ENCODE data around the gene STK40. TPM values are rescaled to one million over a fixed set of nuclear protein-coding genes. Genes with fewer than 3 reads are reported as not detected.

STK40 gene
- total RNA-seq, 1 experiment from 2014 or later: 26.2 TPM

DNA sequence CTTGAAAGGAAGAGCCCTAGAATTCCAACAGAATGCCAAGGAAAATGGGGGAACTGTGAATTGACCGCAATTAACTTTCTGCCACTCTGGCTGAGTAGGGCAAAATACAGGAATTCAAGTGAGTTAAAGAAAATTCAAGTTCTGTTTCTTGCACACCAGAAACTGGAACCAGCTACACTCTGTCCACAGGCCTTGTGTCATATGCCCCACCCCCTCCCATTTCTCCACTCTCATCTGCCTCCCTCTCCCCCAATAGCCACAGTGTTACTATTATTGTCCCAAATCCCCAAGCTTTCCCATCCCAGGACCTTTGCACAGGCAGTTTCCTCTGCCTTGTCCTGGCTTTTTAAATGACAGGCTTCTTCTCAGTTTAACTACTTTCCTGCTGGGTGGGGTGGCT is 4.3 kb upstream of the STK40 start:
- Histone ChIP-seq H3K27ac (ENCODE audit: insufficient read length, low read depth, low read length) (no peak overlapping the region), H3K79me1 (ENCODE audit: insufficient read depth, low read depth, low read length, poor library complexity, severe bottlenecking) (no peaks in the 10 kb centered on the region), H2AFZ (ENCODE audit: low read length) (no peak overlapping the region), H3K79me2 (ENCODE audit: insufficient read depth, low read length) (no peaks in the 10 kb centered on the region), H2BK5ac (ENCODE audit: insufficient read length, low read length) (no peak overlapping the region), H4K91ac (ENCODE audit: insufficient read length, low read depth, low read length) (no peak overlapping the region), H3K56ac (ENCODE audit: insufficient read length, low read depth, low read length) (no peak overlapping the region), H4K20me1 (ENCODE audit: control insufficient read depth, insufficient read depth, insufficient read length) (no peaks in the 10 kb centered on the region), H4K8ac (replicated peaks; ENCODE audit: insufficient read length, low read depth, low read length) (no peak overlapping the region), H2BK120ac (ENCODE audit: low read depth, low read length, poor library complexity, severe bottlenecking) (no peak overlapping the region), H4K5ac (ENCODE audit: insufficient read length, low read depth, low read length) (no peak overlapping the region), H3K23ac (ENCODE audit: insufficient read length, low read depth, low read length) (no peak overlapping the region), H3K9ac (ENCODE audit: extremely low read depth, insufficient read length, low read length) (no peak overlapping the region), H2BK15ac (ENCODE audit: low read depth, low read length) (no peak overlapping the region), H2AK5ac (ENCODE audit: insufficient read length, low read length) (no peak overlapping the region), H3T11ph (ENCODE audit: low read length) (no peak overlapping the region), H3K23me2 (ENCODE audit: insufficient read length, low read depth, low read length, poor library complexity, severe bottlenecking) (peaks cover 8% of the 10 kb centered on the region), H3K4me1 (ENCODE audit: insufficient read depth, low read length) (peaks cover 2% of the 10 kb centered on the region; the same call in 1 of the 2 replicates), H3K4ac (ENCODE audit: low read depth, low read length) (no peak overlapping the region), H2BK12ac (ENCODE audit: insufficient read length, low read depth, low read length) (no peak overlapping the region), H3K9me3 (ENCODE audit: control insufficient read depth, low read depth, low read length) (no peaks in the 10 kb centered on the region), H3K27me3 (ENCODE audit: insufficient read depth, low read length) (no peaks in the 10 kb centered on the region), H3K18ac (ENCODE audit: insufficient read length, low read depth, low read length) (no peak overlapping the region), H2BK20ac (ENCODE audit: low read depth, low read length, poor library complexity, severe bottlenecking) (no peak overlapping the region), H3K14ac (ENCODE audit: insufficient read depth, low read length) (no peak overlapping the region), H3K4me2 (ENCODE audit: insufficient read depth, insufficient read length, low read length) (no peak overlapping the region)
- peak overlapping the region in 2 of 3 experiments; percentile 67 to 81; a peak in 3 of 7 replicates for H3K27ac Mint-ChIP-seq
- H3K9me3 Mint-ChIP-seq: no peaks in the 10 kb centered on the region
- no peak for DNase-seq
- H3K36me3 Mint-ChIP-seq (ENCODE audit: insufficient read depth in 1 of 3, low read depth in 3 of 3): peaks cover 15 to 48% (median 32%) of the 10 kb centered on the region in 3 experiments; a peak in 6 of 7 replicates
- H3K4me3 Mint-ChIP-seq: no peak overlapping the region
- peaks cover 15 to 19% of the 10 kb centered on the region in 2 experiments for H3K4me1 Mint-ChIP-seq
- H3K27me3 Mint-ChIP-seq (ENCODE audit: low read depth): no peaks in the 10 kb centered on the region
- no CpG with 5 or more reads among the region's 1 CpG for WGBS (ENCODE audit: extremely low coverage, insufficient read length, low lambda C conversion rate)
- TF ChIP-seq, protein P1, sequence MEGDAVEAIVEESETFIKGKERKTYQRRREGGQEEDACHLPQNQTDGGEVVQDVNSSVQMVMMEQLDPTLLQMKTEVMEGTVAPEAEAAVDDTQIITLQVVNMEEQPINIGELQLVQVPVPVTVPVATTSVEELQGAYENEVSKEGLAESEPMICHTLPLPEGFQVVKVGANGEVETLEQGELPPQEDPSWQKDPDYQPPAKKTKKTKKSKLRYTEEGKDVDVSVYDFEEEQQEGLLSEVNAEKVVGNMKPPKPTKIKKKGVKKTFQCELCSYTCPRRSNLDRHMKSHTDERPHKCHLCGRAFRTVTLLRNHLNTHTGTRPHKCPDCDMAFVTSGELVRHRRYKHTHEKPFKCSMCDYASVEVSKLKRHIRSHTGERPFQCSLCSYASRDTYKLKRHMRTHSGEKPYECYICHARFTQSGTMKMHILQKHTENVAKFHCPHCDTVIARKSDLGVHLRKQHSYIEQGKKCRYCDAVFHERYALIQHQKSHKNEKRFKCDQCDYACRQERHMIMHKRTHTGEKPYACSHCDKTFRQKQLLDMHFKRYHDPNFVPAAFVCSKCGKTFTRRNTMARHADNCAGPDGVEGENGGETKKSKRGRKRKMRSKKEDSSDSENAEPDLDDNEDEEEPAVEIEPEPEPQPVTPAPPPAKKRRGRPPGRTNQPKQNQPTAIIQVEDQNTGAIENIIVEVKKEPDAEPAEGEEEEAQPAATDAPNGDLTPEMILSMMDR (conservative IDR thresholded peaks at IDR 0.05): no peak

Data from H9 (cell line).